HG03095 (cell line): ENCODE results near the gene CDH1.
A peak's percentile ranks its signal among the peaks of the same experiment; 100 is the strongest.

Experiments
- ATAC-seq: cut with Tn5 transposase; IDR thresholded peaks from one replicate; pipeline ENCODE4 v1.9.1; 2021; ENCODE audit warnings: moderate library complexity; ENCODE audit not compliant: unreplicated experiment

CDH1 gene

GRCh38 chr16:68731637-68732036 is 5.5 kb upstream of the CDH1 start:
- no peak for ATAC-seq

- no peak for ATAC-seq
These were observed 4.9 kb upstream of the CDH1 start for GRCh38 chr16:68732042-68732680.

- no peak for ATAC-seq
These were observed 4.2 kb upstream of the CDH1 start for GRCh38 chr16:68732741-68733399.

- no peak for ATAC-seq
These were observed 3.5 kb upstream of the CDH1 start for GRCh38 chr16:68733570-68733969.

GRCh38 chr16:68734782-68735181 is 2.3 kb upstream of the CDH1 start:
- ATAC-seq, result no peak

GRCh38 chr16:68736561-68736960 is 531 bp upstream of the CDH1 start:
- no peak for ATAC-seq

- ATAC-seq, result no peak
These were observed 888 bp downstream of the CDH1 start for GRCh38 chr16:68737730-68738629.

- no peak for ATAC-seq
These were observed 3.0 kb downstream of the CDH1 start for GRCh38 chr16:68739964-68740627.

- ATAC-seq, result no peak
These were observed 3.7 kb downstream of the CDH1 start for GRCh38 chr16:68740628-68741346.

- ATAC-seq, result no peak
These were observed 6.6 kb downstream of the CDH1 start for GRCh38 chr16:68743664-68744063.

- no peak for ATAC-seq
These were observed 7.7 kb downstream of the CDH1 start for GRCh38 chr16:68744744-68745280.

- ATAC-seq, result no peak
These were observed 9.9 kb downstream of the CDH1 start for GRCh38 chr16:68746951-68747350.

GRCh38 chr16:68749432-68749831 is 12.3 kb downstream of the CDH1 start:
- ATAC-seq, result no peak

GRCh38 chr16:68750193-68750695 is 13.2 kb downstream of the CDH1 start:
- ATAC-seq, result no peak

- no peak for ATAC-seq
These were observed 14.1 kb downstream of the CDH1 start for GRCh38 chr16:68751160-68751559.

- ATAC-seq, result no peak
These were observed 15.5 kb downstream of the CDH1 start for GRCh38 chr16:68752602-68753001.

- ATAC-seq, result no peak
These were observed 17.1 kb downstream of the CDH1 start for GRCh38 chr16:68754084-68754792.

- peak; percentile 56 for ATAC-seq
These were observed 19.3 kb downstream of the CDH1 start for GRCh38 chr16:68756239-68756915.

GRCh38 chr16:68757625-68757935 is 20.5 kb downstream of the CDH1 start:
- ATAC-seq, result no peak
